ENCODE data around the gene SRP68. TPM values are rescaled to one million over a fixed set of nuclear protein-coding genes. Genes with fewer than 3 reads are reported as not detected.

Gene SRP68
- polyA plus RNA-seq, 3 donors = 101 to 110 (median 103) TPM

DNA sequence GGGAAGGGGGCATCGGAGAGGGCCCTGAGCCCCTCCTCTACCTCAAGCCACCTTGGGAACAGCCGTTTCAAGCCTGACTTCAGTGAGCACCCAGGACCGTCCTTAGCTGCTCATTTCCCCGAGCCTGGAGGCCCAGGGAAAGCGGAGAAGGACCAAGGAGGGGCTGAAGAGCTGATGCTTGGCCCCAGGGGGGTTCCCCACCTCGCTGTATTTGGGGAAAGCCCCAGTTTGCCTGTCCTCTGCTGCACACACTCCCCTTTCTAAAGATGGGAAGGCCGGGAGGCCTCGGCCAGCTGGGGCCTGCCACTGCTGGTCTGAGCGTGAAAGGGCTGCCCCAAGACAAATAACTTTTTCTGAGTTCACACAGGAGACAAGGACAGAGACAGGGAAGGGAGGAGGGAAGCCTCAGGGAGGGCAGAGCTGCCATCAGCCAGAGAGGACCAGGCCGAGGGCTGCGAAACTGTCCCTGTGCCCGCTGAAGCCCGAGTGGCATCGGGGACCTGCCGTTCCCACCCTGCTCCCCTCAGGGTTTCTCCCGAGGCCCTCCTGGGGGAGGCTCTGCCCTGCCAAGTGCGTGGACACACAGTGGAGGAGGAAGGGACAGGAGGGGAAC is 18.3 kb upstream of the SRP68 start:
- DNase-seq (ENCODE audit: low read depth in 3 of 3, low spot score in 2 of 3) = no peak

DNA sequence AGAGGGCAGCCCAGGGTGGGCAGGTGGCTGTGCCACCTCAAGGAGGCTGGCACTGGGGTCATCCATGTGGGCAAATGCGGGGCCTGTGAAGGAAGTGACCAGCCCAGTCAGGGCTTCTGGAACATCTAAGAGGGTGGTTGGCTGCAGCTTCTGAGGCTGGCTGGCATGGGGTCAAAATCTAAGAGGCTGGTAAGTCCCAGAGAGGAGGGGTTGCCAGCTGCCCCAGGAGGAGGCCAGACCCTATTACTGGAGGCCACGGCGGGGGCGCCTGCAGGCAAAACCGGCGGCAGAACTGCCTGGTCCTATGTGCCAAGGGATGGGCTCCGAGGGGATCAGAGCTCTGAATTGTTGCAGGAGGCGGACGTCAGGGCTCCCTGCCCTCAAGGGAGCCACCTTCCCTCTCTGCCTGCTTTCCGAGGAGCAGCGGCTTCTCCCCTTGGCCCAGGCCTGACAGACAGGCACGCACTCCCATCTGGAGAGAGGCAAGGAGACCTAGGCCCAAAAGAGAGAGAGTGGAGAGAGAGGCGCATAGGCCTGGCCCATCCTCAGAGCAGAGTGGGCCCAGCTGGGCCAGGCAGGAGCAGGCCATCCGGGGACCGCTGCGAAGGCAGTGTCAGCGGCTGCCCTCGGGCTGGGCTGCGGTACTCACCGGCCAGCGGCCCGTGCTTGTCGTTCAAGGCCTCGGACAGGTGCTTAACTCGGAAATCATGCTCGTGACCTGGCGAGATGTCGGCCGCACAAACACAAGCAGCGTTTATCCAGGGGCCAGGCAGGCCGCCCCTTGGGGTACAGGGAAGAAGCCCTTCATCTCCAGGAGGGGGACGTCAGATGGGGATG is 17.6 kb upstream of the SRP68 start:
- DNase-seq (ENCODE audit: low read depth in 3 of 3, low spot score in 2 of 3) = no peak

DNA sequence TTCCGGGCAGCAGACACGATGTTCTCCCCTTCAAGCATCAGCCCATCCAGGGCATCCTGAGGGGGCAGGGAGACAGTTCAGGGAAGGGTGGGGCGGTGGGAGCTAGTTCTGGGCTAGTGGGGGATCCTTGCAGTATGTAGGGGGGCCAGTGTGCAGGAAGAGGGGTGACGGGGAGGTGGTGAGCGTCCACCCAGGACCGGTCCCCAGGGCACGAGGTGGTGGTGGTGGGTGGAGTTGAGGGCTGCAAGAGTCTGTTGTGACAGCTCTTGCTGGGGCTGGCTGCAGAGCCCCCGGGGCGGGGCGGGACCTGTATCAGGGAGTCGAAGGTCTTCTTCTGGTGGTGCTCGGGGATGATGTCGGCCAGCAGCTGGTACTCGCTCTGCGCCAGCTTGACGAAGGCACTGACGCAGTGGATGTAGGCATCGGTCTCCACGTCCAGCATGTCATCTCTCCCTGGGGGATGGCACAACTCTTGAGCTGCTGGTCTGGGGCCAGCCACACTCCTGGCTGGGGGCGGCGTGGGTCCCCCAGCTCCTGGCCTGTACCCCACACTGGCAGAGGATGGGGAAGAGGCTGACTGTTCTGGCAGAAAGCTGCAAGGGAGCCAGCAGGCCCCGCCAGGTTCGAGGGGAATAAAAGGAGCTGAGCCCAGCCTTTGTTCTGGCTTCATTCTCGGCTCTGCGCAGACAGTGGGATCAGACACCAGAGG is 16.7 kb upstream of the SRP68 start:
- DNase-seq (ENCODE audit: low read depth in 3 of 3, low spot score in 2 of 3) = no peak

DNA sequence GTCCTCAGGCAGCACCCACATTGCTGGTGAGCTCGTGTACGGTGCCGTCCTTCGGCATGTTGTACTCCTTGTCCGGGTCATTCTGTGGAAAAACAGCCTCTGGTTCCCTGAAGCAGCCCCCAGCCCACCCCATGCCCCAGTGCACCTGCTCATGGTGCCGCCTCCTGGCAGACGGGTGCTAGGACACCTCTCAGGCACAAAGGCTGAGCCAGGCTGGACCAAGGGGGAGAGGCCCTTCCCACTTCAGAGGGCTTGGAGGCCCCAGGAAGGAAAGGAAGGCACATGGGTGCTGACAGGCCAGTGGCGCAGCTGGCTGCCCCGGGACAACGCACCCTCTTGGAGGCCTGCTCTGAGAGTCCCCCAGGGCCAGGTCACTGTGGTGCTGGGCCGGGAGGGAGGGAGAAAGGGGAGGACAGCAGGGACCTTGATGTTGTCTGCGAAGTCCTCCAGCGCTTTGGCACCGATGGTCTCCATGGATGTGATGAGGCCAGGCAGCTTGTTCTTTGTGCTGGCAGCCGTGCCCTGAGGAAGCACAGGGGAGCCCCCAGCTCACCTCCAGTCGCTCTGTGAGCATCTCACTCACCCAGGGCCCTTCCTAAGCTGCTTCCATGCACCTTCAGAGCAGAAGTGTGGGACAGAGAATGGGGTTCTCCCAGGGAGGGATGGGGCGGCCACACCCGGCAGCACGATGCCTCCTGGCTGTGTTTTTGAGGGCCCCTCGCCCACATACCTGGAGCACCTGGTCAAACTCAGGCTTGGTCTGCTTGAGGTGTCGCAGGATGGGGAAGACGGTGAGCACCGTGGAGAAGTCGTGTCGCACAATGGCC is 15.9 kb upstream of the SRP68 start:
- no peak for DNase-seq (ENCODE audit: low read depth in 3 of 3, low spot score in 2 of 3)

DNA sequence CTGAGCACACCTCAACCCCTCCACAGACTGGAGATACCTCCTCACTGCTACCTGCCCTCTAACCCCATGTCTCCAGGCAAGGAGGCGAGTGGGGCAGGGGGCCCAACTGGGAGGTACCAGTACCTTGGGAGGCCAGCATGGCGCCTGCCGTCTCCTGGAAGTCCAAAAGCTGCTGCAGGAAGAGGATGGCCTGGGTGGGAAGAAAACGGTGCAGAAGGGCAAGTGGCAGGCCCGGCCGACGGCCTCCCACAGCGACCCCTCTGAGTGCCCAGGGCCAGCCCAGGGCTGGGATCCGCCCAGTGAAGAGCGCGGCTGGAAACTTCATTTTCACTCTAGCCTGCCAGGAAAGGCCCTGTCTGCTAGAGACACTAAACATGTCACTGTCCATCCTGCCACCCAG is 15.2 kb upstream of the SRP68 start:
- DNase-seq (ENCODE audit: low read depth in 3 of 3, low spot score in 2 of 3) = no peak

DNA sequence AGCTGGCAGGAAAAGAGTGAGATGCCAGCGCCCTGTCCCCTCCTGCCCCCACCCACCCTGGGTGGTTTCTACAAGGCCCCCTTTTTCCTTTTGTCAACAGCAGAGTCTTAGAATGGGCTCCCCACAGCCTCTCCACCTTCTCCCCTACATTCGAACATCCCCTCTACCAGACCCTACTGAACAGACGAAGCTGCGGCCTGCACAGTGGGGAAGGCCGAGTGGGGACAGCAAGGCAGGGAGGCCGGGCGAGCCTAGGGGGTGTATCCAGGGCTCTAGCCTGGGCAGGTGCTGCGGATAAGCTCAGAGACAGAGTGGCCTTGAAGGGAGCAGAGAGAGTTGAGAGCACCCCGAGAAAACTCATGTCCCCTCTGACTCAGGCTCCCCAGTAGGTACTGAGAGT is 14.1 kb upstream of the SRP68 start:
- no peak for DNase-seq (ENCODE audit: low read depth in 3 of 3, low spot score in 2 of 3)

GRCh38 chr17:76085731-76086366 is 13.5 kb upstream of the SRP68 start:
- no peak for DNase-seq (ENCODE audit: low read depth in 3 of 3, low spot score in 2 of 3)

- DNase-seq (ENCODE audit: low read depth in 3 of 3, low spot score in 2 of 3) = no peak
These were observed 12.9 kb upstream of the SRP68 start for GRCh38 chr17:76085066-76085730.

DNA sequence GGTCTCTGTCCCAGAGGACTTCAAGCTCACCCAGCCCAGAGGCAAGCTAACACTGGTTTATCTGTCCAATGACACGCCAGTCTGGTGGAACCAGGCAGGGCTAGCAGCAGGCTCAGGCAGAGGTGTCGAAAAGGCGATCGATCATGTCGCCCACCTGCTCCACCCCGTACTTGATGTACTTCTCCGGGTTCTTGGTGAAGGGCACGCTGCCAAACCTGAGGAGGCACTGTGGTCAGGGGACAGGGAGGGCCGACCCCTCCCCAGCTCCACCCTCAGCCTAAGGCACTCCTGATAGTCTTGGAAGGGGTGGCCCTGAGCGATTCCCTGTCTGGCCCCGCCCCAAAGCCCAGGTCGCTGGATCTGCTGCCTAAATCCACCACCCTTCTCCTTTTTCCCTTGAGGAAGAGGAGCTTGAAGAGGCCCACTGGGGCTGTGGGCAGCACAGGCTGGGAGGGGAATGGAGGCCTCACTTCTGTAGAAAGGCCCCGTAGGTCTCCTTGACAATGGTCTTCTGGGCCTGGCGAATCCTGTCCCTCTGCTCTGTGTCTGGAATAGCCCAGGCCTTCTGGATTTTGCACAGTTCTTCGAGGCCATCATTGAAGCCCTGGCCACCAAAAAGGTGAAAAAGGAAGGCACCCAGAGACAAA is 11.3 kb upstream of the SRP68 start:
- no peak for DNase-seq (ENCODE audit: low read depth in 3 of 3, low spot score in 2 of 3)

GRCh38 chr17:76082326-76083251 is 10.3 kb upstream of the SRP68 start:
- no peak for DNase-seq (ENCODE audit: low read depth in 3 of 3, low spot score in 2 of 3)

DNA sequence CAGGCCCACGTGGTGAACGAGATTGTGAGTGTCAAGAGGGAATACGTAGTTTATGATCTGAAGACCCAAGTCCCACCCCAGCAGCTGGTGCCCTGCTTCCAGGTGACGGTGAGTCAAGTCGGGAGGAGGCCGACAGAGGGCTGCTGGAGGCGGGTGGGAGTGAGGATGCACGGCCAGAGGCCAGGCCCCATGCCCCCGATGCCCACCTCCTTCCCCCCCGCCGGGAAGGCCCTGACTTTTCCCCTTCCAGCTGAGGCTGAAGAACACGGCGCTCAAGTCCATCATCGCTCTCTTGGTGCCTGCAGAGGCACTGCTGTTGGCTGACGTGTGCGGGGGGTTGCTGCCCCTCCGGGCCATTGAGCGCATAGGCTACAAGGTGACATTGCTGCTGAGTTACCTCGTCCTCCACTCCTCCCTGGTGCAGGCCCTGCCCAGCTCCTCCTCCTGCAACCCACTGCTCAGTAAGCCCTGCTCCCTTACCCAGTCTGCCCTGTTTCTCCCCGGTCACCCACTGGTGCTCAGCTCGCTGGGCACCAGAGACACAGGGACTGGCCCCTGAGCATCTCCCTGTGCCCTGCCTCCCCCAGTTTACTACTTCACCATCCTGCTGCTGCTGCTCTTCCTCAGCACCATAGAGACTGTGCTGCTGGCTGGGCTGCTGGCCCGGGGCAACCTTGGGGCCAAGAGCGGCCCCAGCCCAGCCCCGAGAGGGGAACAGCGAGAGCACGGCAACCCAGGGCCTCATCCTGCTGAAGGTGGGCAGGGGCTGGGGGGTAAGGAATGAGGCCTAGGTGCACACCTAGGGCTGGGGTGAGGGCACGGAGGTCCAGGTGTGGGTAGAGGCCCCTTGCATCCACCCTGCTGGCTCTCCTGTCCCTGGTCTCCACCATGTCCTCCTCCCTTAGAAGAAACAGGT is 9.2 kb upstream of the SRP68 start:
- no peak for DNase-seq (ENCODE audit: low read depth in 3 of 3, low spot score in 2 of 3)

DNA sequence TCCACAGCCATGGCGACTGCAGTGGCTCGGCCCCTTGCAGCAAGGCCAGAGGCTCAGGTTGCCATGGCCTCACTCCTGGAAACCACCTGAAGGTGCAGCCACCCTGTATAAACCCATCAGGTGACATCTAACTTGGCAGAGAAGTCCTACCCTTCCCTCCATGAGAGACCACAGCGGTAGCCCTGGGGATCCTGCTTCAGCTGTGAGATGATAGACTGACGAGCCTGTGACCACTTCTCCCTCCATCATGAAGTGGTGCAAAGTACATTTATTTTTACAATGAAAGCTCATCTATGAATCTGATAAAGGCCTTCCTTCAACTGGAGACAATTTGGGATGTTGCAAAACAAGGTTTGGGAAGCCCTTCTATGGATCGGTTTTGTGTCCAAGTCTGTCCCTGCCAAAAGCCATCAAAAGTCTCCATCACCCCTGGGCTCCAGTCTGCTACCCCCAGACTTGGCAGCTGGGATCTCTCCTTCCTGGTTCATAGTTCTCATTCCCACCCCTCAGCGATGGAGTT is 8.5 kb upstream of the SRP68 start:
- no peak for DNase-seq (ENCODE audit: low read depth in 3 of 3, low spot score in 2 of 3)

DNA sequence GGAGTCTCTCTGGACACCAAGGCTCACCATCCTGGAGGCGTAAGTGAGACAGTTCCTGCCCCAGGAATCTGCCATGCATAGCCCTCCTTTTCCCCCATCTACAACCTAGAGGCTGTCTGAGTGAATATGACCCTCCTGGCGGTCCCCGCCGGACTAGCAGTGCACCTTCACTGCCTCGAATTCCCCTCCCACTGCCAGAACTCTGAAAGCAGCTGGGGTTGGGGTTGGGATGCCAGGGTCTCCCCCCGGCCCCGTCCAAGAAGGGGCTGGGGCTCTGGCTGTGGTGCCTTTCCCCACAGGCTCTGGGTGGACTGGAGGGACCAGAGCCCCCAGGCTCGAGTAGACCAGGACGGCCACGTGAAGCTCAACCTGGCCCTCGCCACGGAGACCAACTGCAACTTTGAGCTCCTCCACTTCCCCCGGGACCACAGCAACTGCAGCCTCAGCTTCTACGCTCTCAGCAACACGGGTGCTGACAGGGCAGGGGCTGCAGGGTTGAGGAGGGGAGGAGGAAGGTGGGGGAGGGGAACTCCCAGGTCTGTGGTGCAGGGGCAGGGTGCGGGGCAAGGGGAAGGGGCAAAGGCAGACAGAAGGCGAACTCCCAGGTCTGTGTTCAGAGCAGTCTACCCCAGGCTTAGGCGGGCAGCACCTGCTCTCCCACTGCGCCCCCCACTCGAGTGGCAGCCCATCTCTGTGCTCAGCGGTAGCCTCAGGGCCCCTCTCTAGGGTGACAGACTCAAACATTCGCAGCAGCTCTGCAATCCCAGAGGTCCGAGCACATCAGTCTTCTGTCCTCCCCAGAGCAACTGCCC is 7.8 kb upstream of the SRP68 start:
- no peak for DNase-seq (ENCODE audit: low read depth in 3 of 3, low spot score in 2 of 3)

DNA sequence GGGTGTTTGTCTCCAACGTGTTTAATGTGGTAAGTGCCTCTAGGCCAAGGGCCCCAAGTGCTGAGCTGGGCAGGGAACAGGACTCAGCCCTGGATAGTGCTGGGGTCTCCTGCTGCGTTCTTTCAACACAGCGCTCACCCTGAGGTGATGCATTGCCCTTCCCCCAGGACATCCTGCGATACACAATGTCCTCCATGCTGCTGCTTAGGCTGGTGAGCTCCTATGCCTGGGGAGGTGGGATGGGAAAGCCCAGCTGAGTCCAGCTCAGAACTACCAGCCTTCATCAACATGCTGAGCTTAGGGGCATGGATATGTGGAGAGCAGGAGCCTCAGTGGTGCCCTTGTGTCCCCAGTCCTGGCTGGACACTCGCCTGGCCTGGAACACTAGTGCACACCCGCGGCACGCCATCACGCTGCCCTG is 7.2 kb upstream of the SRP68 start:
- DNase-seq (ENCODE audit: low read depth in 3 of 3, low spot score in 2 of 3) = no peak

- DNase-seq (ENCODE audit: low read depth in 3 of 3, low spot score in 2 of 3) = no peak
These were observed 6.7 kb upstream of the SRP68 start, which contains the start of gene ZACN for GRCh38 chr17:76078860-76079534. ZACN (plus strand) TSS chr17:76079182; CDS start chr17:76079265, 83 bp downstream.

All from right renal cortex interstitium (tissue), 3 donors.